Stimulated activated CD4-positive, alpha-beta T cell treated with anti-CD3 and anti-CD28 coated beads, Interleukin-4, amount 100 ng/mL, for 48 hours (primary cell): ENCODE measurements around the gene BRF1.
A peak's percentile ranks its signal among the peaks of the same experiment; 100 is the strongest.
"Not testable (repeated sequence)": the region's sequence is repeated elsewhere in the genome, so short reads cannot be mapped to it uniquely, and the experiment has no call there.

Experiments used
- DNase-seq, 2 donors: peaks; one replicate each; pipeline ENCODE4 v3.0.0-alpha.2; 2020; ENCODE audit warnings: low read depth in 2 of 2

BRF1 gene

GRCh38 chr14:105315941-105316576, 15.3 kb upstream of the BRF1 start:
- no peak for DNase-seq

DNA sequence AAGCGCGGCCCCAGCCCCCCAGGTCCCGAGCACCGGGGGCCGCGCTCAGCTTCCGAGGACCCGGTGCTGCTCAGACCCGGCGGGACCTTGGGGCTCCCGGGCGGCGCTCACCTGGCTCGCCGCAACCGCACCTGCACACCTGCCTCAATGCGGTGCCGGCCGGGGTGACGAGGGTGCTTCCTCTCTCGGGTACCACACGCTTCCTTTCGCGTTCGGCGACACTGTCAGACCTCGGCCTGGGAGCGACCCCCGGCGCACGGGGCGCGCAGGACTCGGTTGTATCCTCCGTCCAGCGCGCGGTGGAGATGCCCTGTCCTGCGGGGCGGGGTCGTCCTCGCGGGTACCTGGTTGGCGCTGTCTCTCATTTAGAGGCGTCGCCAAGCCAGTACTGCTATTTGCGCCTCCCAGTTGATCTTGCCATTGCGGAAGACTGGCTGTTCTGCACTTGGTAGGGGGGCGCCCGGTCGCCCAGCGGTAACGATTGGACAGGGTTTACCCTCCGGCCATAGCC, 14.5 kb upstream of the BRF1 start:
- DNase-seq = no peak

DNA sequence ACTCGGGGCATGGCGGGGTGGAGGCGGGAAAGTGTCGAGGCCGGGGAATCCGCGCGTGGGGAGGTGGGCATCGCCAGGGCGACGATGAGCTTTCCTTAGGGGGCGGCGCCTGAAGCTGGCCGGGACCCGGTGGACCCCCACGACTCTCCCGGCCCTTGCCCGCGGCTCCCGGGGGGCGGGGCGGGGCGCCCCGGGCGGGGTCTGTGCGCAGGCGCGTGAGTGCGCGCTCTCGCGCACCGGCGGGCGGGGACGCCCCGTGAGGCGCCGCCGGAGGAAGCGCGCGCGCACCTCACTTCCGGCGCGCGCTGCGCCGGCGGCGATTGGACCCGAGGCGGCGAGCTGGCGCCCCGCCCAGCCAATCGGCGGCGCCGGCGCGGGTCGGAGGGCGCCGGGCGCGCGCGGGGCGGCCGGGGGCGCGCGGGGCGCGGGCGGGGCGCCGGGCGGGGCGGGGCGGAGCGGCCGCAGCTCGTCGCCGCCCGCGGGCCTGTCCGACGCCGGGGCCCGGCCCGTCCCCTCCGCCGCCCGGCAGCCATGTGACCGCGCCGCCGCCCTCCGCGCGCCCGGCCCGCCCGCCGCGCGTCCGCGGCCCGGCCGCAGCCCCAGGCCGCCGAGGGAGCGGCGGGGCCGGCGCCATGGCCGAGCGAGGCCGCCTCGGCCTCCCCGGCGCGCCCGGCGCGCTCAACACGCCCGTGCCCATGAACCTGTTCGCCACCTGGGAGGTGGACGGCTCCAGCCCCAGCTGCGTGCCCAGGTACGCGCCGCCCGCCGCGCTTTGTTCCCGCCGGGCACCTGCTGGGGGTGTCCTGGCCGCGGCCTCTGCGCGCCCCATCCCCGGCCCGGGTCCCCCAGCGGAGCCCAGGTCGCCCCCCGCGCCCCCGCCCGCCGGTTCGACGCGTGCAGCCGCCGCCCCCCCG, 13.7 kb upstream of the BRF1 start, which contains the start of gene PACS2:
Gene PACS2, plus strand, starts transcription at position 462 of the 914 bp plus-strand sequence. Its CDS starts 171 bp downstream, at position 633.
- peak in 1 of 2 donors; percentile 58 for DNase-seq

GRCh38 chr14:105313381-105314286, 12.8 kb upstream of the BRF1 start:
- no peak for DNase-seq

GRCh38 chr14:105312973-105313372, 12.2 kb upstream of the BRF1 start:
- DNase-seq = no peak

- DNase-seq = no peak
Measured at GRCh38 chr14:105311838-105312237, 11.0 kb upstream of the BRF1 start.

DNA sequence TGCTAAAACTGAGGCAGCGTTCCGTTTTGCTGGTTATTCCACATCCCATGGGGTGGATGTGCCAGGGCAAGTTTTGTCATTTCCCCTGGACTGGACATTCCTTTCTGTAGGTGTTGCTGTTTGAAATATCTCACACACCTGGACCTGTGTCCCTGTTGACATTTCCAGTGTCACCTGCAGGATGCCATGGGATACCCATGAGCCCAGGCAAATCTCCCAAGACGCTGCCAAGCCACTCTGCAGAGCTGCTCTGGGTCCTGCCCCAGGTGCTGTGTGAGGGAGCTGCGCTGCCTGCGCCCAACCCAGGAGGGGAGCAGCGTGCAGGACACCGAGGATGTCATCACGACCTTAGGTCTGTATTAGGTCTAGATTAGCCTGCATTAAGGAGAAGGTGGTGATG, 8.6 kb upstream of the BRF1 start:
- DNase-seq = no peak

GRCh38 chr14:105307052-105307727, 6.4 kb upstream of the BRF1 start:
- DNase-seq = no peak

DNA sequence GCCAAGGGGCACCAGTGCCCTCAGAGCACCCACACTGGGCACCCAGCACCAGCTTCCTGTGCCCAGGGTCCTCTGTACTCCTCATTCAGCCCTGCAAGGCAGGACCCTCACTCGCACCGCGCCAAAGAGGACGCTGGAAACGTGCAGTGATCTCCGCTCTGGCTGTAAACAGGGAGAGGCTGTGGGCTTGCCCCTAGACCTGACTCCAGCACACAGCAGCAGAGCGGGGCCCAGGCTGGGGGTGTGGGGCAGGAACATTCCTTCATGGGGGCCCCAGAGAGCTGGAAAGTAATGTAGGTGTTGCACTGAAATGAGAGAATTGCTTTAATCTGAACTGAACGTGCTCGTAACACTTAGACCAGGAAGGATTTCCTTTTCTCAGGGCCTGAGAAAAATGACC, 5.0 kb upstream of the BRF1 start:
- no peak for DNase-seq

DNA sequence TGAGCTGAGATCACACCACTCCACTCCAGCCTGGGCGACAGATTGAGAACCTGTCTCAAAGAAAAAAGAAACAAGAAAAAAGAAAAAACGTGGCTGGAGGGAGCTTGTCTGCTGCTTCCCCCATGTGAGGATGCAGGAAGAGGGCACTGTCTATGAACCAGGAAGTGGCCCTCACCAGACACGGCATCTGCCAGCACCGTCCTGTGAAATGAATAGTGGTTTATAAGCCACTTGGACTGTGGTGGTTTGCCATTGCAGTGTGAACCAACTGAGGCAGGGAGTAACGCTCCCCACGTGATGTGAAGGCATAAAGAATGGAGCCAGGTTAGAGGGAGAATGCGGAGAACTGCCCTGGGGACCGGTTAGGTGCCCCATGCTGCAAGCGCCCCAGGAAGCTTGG, 4.5 kb upstream of the BRF1 start:
- DNase-seq = no peak

GRCh38 chr14:105304565-105304964, 3.8 kb upstream of the BRF1 start:
- DNase-seq = no peak

DNA sequence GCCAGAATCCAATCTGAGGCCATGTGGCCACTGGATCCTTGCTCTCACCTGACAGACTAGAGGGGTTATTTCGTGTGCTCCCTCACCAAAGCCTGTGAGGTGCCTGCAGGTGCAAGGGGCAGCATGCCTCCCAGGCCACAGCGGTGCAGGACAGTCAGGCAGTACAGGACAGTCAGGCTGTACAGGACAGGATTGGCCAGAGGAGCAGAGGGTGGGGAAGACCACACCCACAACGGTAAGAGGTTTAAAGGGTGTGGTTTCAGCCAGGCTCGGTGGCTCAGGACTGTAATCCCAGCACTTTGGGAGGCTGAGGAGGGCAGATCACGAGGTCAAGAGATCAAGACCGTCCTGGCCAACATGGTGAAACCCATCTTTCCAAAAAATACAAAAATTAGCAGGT, 3.1 kb upstream of the BRF1 start:
- DNase-seq = no peak

DNA sequence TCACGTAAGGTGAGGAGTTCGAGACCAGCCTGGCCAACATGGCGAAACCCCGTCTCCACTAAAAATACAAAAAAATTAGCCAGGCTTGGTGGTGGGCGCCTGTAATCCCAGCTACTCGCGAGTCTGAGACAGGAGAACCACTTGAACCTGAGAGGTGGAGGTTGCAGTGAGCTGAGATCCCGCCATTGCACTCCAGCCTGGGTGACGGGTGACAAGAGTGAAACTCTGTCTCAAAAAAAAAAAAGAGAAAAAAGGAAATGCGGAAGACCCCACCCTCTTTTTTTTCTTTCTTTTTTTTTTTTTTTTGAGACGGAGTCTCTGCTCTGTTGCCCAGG, 1.1 kb upstream of the BRF1 start:
- DNase-seq = not testable (repeated sequence)

- DNase-seq = peak; percentile 100
Measured at GRCh38 chr14:105301103-105301914, 508 bp upstream of the BRF1 start.

- no peak for DNase-seq
Measured at GRCh38 chr14:105299654-105300541, 903 bp downstream of the BRF1 start.

DNA sequence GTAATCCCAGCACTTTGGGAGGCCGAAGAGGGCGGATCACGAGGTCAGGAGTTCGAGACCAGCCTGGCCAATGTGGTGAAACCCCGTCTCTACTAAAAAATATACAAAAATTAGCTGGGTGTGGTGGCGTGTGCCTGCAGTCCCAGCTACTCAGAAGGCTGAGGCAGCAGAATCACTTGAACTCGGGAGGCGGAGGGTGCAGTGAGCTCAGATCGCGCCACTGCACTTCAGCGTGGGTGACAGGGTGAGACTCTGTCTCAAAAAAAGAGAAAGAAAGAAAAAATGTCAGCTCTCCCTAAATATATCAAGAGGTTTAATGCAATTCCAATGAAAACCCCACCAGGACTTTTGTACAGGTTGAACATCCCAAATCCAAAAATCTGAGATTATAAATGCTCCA, 3.5 kb downstream of the BRF1 start:
- DNase-seq = not testable (repeated sequence)

DNA sequence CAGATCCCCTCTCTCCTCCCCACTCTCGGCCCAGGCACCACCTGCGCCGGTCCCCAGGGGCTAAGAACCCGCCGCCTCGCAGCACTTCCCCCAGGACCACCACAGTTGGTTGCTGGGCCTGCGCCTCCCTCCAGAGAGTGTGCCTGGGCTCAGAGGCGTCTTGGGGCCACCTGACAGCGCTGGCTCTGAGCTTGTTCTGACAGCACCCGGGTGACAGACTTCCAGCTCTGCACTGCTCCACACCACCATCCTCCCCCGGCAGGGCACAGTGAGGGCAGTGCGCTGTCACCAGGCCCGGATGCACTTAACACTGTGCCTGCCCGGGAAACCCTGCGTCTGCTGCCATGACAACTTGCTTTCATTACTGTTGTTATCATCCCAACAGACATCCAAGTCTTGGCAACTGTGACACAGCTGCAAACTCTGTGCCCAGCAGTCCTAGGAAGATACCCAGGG, 6.6 kb downstream of the BRF1 start:
- DNase-seq = peak in 1 of 2 donors; percentile 60

DNA sequence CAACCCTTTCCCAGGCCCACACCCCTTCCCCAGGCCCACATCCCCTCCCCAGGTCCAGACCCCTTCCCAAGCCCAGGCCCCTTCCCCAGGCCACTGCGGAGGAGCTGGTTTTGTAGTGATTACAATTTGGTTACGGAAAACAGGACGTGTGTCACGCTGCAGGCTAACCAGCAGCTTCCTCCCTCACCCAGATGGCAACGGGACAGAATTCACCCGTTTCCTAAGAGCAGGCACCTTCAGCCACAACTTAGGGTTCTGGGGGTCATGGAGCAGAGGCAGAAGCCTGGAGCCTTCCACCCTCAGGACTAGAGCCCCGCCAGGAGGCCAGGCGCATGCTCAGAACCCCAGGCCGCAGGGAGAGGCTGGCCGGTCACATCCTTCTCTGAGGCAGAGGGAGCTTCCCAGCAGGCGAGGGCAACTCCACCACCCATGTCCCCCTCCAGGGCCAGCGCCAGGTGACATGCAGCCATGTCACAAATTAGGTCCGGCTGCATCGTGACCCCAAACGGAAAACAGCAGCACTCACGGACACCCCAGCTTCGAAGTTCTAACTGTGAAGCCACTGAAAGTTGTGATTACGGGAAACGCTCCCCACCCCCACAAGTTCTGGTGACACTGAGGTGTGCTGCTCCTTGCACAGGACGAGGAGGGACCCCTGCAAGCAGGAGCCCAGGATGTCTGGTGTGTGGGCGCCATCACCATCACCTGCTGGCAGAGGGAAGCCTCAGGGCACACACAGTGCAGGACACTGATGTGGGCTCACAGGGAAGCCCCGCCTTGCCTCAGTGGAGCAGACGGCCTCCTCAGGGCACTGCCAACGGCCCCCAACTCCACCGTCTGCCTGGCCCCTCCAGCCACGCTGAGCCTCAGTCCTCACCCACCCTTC, 7.7 kb downstream of the BRF1 start:
- peak in 1 of 2 donors; percentile 31 for DNase-seq
